Stimulated activated CD8-positive, alpha-beta memory T cell treated with anti-CD3 and anti-CD28 coated beads, Interleukin-4, amount 100 ng/mL, for 24 hours (primary cell): ENCODE data around the gene NTHL1.

Experiments
- DNase-seq: peaks from one replicate; pipeline ENCODE4 v3.0.0-alpha.2; 2020; ENCODE audit warnings: low read depth

NTHL1 gene

DNA sequence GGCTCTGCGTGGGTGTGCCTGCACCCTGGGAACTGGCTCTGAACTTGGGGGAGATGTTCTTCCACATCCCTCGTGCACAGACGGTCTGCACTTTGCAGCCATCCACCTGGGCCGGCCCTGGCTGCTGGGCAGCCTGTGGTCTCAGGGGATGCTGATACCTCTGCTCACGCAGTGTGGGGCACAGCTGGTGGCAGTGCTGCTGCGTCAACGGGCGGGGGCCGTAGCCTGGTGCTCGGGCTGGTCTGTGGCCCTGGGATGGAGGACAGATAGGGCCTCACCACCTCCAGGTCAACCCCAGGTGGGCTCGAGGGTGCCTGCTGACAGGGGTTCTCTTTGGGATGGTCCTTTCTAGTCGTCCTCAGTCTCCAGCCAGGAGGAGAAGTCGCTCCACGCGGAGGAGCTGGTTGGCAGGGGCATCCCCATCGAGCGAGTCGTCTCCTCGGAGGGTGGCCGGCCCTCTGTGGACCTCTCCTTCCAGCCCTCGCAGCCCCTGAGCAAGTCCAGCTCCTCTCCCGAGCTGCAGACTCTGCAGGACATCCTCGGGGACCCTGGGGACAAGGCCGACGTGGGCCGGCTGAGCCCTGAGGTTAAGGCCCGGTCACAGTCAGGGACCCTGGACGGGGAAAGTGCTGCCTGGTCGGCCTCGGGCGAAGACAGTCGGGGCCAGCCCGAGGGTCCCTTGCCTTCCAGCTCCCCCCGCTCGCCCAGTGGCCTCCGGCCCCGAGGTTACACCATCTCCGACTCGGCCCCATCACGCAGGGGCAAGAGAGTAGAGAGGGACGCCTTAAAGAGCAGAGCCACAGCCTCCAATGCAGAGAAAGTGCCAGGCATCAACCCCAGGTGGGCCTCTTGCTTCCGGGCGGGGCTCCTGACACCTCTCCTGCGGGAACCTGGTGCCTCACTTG lies 36.5 kb upstream of the NTHL1 start:
- no peak for DNase-seq

GRCh38 chr16:2083409-2083808 lies 35.8 kb upstream of the NTHL1 start:
- no peak for DNase-seq

- no peak for DNase-seq
These were observed 35.3 kb upstream of the NTHL1 start for GRCh38 chr16:2082983-2083364.

DNA sequence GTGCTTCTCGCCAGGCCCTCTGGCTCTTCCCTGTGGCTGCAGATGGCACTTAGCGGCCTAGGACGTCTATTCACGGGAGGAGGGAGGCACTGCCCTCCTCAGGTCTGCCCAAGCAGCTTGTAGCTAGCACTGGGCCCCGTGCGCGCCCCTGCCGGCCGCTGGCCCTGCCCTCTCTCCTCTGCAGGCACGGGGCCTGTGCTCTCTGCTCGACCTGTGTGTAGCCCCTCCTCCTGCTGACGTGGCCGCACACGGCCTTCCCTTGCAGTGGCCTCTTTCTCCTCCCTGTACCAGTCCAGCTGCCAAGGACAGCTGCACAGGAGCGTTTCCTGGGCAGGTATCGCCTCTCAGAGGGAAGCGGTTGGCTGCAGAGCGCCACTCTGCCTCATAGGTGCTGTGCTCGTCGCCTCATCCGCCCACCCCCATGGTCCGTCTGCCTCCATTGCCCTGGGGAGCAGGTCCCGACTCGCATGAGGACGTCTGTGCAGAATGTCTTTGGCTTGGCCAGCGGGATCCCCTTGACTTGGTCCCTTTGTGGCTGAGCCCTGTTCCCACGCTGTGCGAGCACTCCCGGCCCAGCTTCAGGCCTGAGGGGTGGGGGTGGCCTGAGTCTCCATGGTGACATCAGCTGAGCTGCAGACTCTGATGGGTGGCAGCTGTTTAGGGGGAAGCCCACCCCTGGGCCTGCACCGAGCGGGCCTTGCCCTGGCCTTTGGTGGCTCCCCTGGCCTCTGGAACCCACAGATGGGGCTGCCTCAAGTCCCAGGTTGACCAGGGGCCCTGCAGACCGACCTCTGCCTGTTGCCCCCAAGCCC lies 34.7 kb upstream of the NTHL1 start:
- DNase-seq: no peak

DNA sequence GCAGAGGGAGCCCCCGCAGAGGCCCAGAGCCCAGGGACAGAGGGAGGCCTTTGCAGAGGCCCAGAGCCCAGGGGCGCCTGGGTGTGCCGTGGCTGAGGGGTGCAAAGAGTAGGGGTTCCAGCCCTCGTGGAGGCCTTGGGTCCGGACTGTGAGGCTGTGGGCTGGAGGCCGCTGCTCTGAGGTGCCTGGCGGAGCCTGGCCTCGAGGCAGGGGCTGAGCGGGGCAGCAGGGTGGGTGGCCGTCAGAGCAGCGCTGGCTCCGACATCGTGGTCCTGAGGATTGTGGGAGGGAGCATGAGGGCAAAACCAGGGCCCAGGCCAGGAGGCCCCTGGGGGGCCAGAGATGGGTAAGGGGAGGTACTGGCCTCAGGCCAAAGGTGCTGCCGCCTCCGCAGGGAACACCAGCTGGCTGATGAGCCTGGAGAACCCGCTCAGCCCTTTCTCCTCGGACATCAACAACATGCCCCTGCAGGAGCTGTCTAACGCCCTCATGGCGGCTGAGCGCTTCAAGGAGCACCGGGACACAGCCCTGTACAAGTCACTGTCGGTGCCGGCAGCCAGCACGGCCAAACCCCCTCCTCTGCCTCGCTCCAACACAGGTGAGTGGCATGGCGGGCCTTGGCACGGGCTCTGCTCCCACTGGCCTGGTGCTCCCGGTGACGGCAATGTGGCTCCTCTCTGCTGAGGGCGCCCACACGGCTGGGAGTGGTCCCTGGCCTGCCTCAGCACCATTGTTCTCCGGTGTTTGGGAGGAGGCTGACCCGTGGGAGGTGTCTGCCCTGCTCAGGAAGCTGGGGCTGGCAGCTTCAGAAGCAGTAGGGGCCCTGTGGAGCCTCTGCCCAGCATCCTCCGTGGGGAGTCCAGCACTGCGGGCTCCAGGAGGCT lies 33.8 kb upstream of the NTHL1 start:
- no peak for DNase-seq

DNA sequence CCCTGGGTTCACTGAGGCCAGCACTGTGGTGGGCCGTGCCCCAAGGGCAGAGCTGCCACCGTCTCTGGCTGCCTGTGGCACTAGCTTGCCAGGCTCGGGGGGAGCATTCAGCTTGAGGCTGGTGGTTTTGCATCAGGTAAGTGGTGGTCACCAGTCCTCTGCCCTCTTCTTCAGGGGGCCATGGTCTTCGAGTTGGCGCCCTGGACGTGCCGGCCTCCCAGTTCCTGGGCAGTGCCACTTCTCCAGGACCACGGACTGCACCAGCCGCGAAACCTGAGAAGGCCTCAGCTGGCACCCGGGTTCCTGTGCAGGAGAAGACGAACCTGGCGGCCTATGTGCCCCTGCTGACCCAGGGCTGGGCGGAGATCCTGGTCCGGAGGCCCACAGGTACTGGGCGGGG lies 32.4 kb upstream of the NTHL1 start:
- no peak for DNase-seq

- DNase-seq: no peak
These were observed 31.7 kb upstream of the NTHL1 start for GRCh38 chr16:2079311-2079800.

DNA sequence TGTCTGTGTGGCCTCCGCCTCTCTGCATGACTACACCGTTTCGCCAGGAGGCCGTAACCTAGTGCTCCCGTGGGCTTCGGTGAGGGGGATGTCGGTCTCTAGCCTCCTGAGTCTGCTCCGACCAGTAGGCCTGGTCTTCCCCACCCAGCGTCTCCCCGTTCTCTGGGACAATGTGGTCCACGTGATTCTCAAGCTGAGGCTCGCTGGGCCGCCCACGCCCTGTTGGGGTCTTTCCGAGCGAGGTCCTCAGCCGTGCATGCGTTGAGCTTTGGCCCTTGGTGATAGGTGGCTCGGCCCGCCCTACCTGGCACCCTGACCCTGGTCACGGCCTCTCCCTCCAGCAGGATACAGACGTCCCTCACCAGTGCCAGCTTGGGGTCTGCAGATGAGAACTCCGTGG lies 31.1 kb upstream of the NTHL1 start:
- DNase-seq: no peak

DNA sequence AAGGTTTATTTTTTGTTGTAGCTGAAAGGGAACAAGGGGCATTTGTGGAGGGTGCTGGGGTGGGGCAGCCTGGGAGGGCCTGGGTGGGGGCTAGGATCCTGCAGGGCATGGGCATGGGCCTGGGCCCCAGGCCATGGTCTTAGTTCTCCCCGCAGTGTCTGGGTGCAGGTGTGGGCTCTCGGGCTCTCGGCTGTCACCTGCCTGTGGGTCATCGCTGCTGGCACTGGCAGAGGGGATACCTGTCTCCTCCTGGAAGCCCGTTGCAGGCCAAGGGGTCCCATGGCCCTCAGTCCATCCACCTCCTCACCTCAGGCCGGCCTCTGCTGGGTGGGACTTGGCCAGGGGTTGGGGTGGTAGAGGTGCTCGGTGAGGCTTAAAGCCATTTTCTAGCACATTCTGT lies 30.5 kb upstream of the NTHL1 start:
- DNase-seq: no peak

DNA sequence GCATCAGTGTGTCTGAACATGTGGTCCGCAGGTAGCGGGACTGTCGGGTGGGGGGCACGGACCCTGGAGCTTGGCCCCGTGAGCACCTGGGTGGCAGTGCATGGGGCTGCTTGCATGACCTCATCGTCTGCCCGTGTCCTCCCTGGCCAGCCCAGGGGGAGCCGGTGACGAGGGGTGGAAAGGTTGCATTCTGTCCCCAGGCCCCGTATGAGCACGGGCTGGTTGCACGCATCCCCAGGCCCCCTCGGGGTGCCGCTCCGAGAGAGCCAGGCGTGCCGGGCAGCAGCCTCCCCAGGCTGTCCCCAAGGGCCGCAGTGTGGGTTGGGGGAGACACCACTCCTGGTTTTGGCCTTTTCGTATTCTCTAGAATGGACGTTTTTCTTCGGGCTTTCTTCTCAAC lies 30.1 kb upstream of the NTHL1 start:
- DNase-seq: no peak

- DNase-seq: no peak
These were observed 29.4 kb upstream of the NTHL1 start for GRCh38 chr16:2077016-2077415.

DNA sequence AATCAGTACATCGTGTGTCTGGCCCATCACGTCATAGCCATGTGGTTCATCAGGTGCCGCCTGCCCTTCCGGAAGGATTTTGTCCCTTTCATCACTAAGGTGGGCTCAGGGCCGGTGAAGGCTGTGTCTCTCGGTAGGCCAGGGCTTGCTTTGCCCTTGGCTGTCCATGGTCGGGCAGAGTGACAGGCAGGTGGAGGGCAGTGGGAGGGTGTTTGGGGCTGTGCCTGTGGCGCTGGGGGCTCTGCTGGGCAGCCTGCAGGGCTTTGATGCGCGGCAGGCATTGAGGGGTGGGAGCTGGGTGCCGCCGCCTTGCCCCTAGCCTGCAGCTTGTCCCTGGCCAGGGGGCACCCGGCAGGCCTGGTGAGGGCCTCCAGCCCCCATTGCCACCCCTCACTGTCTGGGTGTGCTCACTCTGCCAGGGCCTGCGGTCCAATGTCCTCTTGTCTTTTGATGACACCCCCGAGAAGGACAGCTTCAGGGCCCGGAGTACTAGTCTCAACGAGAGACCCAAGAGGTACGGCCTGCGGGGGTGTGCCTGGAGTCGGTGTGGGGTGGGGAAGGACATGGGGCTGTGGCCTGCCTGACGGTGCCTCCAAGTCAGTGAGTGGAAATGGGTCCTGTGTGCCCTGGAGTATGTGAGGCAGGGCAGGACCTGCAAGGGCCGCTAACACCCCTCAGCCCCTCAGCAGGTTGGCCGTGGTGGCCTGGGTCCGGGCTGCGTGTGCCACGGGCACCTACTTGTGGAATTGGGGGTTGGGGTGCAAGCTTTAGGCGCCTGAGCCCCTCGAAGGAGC lies 28.6 kb upstream of the NTHL1 start:
- no peak for DNase-seq

GRCh38 chr16:2075631-2076030 lies 28.0 kb upstream of the NTHL1 start:
- no peak for DNase-seq

DNA sequence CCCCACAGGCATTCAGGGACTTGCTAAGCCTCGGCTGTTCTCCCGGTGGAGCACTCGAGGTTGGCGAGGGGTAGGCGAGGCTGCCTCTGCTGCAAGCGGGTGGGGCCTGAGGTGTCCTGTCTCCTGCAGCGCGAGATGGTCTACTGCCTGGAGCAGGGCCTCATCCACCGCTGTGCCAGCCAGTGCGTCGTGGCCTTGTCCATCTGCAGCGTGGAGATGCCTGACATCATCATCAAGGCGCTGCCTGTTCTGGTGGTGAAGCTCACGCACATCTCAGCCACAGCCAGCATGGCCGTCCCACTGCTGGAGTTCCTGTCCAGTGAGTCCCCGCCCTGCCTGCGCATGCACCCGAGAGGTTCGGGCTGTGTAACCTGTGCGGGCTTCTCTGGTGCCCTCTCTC lies 26.4 kb upstream of the NTHL1 start:
- no peak for DNase-seq

GRCh38 chr16:2072926-2073325 lies 25.3 kb upstream of the NTHL1 start:
- no peak for DNase-seq

DNA sequence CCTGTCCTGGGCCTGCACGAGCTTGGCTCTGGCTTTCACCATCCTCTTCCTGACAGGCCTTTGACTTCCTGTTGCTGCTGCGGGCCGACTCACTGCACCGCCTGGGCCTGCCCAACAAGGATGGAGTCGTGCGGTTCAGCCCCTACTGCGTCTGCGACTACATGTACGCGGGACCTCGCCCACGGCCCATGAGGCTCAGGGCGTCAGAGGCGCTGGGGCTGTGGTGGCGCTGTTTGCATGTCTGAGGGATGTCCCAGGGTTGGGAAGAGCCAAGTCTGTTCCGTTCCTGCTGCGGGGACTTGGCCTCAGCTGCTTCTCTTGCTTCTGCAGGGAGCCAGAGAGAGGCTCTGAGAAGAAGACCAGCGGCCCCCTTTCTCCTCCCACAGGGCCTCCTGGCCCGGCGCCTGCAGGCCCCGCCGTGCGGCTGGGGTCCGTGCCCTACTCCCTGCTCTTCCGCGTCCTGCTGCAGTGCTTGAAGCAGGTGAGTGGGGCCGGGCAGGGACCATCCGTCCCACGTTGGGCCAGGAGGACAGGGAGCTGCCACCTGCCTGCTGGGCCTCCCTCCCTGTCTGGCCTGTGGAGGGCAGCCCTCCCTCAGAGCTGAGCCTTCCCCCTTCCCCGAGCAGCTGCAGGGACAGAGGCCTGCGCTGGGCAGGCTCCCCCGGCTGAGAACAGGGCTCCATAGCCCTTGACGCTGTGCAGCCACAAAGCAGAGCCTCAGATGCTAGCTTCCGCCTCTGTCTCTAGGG lies 24.0 kb upstream of the NTHL1 start:
- no peak for DNase-seq

DNA sequence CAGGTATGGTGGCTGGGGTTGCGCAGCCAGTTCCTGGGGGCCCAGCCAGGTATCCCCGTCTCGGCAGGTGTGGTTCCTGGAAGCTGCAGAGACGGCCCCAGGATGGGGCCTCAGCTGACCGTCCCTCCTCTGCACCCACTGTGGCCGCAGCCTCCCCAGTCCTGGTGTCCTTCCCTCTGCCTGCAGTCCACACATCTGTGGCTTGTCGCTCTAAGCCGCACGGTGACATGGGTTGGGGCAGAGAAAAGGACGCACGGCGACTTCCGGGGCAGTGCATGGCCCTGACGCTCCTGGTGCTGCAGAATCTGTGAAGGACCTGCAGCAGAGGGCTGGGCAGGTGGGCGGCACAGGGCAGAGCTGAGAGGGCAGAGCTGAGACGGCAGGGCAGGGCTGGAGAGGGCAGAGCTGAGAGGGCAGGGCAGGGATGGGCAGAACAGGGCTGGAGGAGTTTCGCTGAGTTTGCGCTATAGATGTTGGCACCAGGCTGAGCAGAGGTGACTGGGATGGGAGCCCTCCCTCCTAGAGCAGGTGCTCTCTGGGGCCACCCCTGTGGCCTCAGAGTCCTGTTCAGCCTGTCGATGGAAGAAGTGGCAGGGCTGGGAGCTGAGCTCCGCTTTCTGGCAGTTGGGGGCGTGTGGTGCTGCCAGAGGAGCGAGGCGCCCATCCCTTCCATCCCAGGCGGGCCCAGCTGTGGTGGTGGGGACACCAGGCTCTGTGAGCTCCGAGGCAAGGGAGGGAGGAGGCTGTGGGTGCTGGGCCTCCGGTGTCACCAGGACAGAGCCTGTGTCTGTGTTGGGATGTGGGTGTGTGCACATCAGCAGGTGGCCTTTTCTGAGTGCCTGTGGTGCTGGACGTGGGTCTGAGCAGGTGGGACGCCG lies 23.2 kb upstream of the NTHL1 start:
- DNase-seq: no peak

- no peak for DNase-seq
These were observed 18.5 kb upstream of the NTHL1 start for GRCh38 chr16:2066139-2066538.

- DNase-seq: no peak
These were observed 16.8 kb upstream of the NTHL1 start for GRCh38 chr16:2064368-2064945.
